ENCODE results near the gene FGFR3.

DNA sequence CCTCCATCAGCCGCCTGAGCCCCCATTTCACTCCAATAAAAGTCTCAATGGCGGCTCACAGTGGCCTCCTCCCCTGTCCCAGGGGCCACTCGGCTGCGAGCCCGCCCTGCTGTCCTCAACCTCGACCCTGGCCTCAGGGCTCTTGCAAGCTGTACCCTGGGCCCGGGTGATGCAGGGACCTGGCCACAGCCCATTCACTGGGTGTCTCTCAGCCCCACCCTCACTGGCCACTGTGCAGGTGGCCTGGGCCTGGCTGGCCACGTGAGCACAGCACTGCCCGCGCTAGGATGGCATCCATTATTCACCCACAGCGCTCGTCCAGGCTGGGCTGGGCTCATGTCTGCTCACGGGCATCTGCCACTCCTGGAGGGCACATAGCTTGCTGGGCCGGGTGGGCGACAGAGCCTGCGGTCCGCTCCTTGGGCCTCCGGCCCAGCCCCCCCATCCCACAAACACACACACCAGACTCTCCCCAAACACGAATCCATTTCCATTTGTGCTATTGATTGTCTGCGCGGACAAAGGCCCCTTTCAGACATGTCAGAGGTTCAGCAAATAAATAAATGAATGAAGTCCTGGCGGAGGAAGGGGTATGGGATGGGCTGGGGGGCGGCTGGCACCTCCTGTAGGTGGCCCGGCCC is 16.5 kb upstream of the FGFR3 start:
- TF ChIP-seq, protein P1, sequence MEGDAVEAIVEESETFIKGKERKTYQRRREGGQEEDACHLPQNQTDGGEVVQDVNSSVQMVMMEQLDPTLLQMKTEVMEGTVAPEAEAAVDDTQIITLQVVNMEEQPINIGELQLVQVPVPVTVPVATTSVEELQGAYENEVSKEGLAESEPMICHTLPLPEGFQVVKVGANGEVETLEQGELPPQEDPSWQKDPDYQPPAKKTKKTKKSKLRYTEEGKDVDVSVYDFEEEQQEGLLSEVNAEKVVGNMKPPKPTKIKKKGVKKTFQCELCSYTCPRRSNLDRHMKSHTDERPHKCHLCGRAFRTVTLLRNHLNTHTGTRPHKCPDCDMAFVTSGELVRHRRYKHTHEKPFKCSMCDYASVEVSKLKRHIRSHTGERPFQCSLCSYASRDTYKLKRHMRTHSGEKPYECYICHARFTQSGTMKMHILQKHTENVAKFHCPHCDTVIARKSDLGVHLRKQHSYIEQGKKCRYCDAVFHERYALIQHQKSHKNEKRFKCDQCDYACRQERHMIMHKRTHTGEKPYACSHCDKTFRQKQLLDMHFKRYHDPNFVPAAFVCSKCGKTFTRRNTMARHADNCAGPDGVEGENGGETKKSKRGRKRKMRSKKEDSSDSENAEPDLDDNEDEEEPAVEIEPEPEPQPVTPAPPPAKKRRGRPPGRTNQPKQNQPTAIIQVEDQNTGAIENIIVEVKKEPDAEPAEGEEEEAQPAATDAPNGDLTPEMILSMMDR (IDR thresholded peaks at IDR 0.05): no peak
- TF ChIP-seq POLR2A (IDR thresholded peaks at IDR 0.05): no peak

Measured in heart left ventricle (tissue), 13 donors.